GM12801 (cell line): ENCODE data around the gene ZNF627.

ENCODE experiments used
- CTCF ChIP-seq: IDR thresholded peaks from one replicate; pipeline ENCODE4 v1.5.1; 2011; ENCODE audit warnings: control low read depth; ENCODE audit not compliant: insufficient read length; ENCODE audit errors: extremely low read depth

ZNF627 gene

GRCh38 chr19:11633223-11633622, 35.9 kb downstream of the ZNF627 start:
- no peak for TF ChIP-seq CTCF

- no peak for TF ChIP-seq CTCF
Measured at GRCh38 chr19:11639245-11639601, 41.9 kb downstream of the ZNF627 start.

DNA sequence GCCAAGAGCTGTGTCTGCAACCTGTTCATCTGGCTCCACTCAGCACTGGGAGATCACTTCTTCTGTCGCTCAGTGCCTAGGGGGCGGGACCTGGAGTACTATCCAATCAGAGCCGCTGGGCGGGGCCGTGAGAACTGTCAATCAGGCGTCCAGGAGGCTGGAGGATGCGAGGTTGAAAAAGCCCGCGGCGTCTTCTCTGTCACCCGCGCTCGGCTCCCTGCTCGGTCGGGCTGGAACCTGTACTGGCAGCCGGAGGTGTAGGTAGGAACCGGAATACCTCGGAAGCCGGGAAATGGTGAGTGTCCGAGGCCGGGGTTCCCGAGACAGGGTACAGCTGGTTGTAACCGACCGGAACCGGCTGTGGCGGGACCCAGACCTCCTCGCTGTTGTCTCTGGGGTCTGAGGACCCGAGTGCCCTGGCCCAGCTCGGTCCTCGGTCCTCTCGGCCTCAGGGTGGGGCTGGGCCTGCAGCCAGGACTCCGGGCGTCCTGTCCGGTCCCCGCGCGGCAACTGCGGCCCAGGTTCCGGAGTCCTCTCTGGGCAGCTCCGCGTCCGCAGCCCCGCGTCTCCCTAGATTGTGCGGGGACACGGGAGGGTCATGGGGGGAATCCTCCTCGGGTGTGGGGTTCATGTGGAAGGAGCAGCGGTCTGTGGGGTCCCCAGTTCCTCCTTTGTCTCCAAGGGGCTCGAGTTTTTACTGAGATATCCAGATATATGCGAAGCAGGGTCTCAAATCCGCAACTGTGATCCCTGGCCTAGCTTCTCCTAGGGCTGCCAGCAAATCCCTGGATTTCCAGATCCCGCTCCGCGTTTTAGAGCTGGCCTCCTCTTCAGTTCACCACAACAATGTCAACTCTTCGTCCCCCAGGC, 42.6 kb downstream of the ZNF627 start:
- TF ChIP-seq CTCF: no peak

DNA sequence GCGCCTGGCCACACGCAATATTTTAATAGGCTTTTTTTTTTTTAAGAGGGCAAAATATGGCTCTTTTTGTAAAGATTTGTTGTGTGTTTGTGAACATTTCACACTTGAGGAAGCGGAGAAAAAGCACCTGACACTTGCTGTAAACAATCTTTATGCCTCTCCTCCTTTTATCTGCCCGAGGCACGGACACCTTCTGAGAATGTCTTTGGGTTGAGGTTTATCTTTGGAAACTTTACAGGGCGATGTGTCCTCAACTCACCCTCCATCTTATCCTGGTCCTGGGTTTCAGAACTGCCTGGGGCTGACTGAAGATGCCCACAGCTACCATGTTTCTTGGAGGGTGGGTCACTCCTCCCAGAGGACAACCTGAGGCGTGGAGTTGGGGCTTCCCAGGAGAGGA, 44.0 kb downstream of the ZNF627 start:
- TF ChIP-seq CTCF: no peak

DNA sequence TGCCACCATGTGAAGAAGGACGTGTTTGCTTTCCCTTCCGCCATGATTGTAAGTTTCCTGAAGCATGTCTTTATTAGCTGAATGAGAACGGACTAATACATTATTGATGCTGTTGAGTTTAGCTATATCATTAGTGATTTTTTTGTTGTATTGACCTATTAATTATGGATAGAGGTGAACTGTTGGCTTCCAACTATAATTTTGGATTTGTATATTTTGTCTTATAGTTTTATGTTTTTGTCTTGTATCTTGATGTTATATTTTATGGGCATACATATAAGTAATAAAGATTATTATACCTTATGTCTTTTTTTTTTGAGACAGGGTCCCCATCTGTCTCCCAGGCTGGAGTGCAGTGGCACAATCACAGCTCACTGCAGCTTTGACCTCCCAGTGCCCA, 45.6 kb downstream of the ZNF627 start:
- no peak for TF ChIP-seq CTCF

- no peak for TF ChIP-seq CTCF
Measured at GRCh38 chr19:11649941-11650340, 52.7 kb downstream of the ZNF627 start.

DNA sequence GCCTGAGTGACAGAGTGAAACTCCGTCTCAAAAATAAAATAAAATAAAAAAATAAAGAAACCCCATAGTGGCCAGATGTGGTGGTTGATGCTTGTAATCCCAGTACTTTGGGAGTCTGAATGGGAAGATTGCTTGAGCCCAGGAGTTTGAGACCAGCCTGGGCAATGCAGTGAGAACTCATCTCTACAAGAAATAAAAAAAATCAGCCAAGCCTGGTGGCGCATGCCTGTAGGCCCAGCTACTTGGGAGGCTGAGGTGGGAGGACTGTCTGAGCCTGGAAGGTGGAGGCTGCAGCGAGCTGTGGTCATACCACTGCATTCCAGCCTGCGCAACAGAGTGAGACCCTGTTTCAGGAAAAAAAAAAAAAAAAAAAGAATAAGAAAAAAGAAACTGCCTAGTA, 53.8 kb downstream of the ZNF627 start:
- no peak for TF ChIP-seq CTCF

GRCh38 chr19:11652056-11652455, 54.8 kb downstream of the ZNF627 start:
- no peak for TF ChIP-seq CTCF
